Measurements from ENCODE around the gene NUP153. TPM values are rescaled to one million over a fixed set of nuclear protein-coding genes. Genes with fewer than 3 reads are reported as not detected.

The NUP153 gene
- total and polyA plus RNA-seq, 2 of the 8 experiments (the other 6 are each of a cell fraction or from before 2014, with no cell fraction given) = 47.0 to 84.8 TPM

DNA sequence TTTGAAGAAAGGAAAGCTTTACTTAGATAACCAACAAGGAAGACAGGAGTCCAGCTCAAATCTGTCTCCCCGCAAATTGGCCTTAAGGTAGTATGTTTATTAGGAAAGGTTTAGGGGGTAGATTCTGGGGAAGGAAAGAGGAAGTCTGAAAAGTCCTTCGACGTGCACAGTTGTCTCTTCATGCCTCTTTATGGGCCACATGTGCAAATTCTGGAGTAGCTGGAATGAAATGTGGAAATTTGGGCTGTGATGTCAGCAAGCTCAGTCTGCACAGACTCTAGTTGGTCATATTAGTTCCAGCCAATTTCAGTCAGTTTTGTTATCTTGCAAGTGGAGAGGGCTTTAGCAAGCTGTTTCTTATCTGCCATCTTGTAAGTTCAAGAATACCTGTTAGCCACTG is 50.1 kb downstream of the NUP153 start (continued):
- TF ChIP-seq JUND (IDR thresholded peaks at IDR 0.05; ENCODE audit: low read length) = no peak
- TF ChIP-seq EGR1 (IDR thresholded peaks at IDR 0.05; ENCODE audit: borderline replicate concordance, low read depth, low read length) = no peak
- TF ChIP-seq KDM1A (IDR thresholded peaks at IDR 0.05; ENCODE audit: borderline replicate concordance, low read length) = no peak
